Endodermal cell (in vitro differentiated cells): Measurements from ENCODE around the gene CDHR3. TPM values are rescaled to one million over a fixed set of nuclear protein-coding genes. Genes with fewer than 3 reads are reported as not detected.
A peak's percentile ranks its signal among the peaks of the same experiment; 100 is the strongest.
"Not testable (repeated sequence)": the region's sequence is repeated elsewhere in the genome, so short reads cannot be mapped to it uniquely, and the experiment has no call there.

ENCODE experiments used
- DNase-seq: peaks from one replicate; pipeline ENCODE4 v3.0.0-alpha.2; 2017
- H3K27ac ChIP-seq: 2 replicates; pipeline ENCODE4 v1.5.1; 2013; ENCODE audit warnings: mild to moderate bottlenecking, low read depth, low read length, moderate library complexity
- H3K27me3 ChIP-seq: 2 replicates; pipeline ENCODE4 v1.6.1; 2013; ENCODE audit warnings: mild to moderate bottlenecking, low read length, moderate library complexity; ENCODE audit not compliant: insufficient read depth, control insufficient read depth, poor library complexity, severe bottlenecking
- H3K36me3 ChIP-seq: 2 replicates; pipeline ENCODE4 v1.7.0; 2013; ENCODE audit warnings: mild to moderate bottlenecking, low read length, moderate library complexity; ENCODE audit not compliant: control insufficient read depth, insufficient read depth
- H3K4me1 ChIP-seq: one replicate; pipeline ENCODE4 v1.7.0; 2013; ENCODE audit warnings: low read length; ENCODE audit not compliant: control insufficient read depth, insufficient read depth
- H3K4me3 ChIP-seq: 2 replicates; pipeline ENCODE4 v1.5.1; 2013; ENCODE audit warnings: mild to moderate bottlenecking, low read length, moderate library complexity
- H3K9ac ChIP-seq: 2 replicates; pipeline ENCODE4 v1.6.1; 2013; ENCODE audit warnings: mild to moderate bottlenecking, low read length, moderate library complexity; ENCODE audit not compliant: poor library complexity, severe bottlenecking; ENCODE audit errors: extremely low read depth
- H3K9me3 ChIP-seq: 2 replicates; pipeline ENCODE4 v1.6.1; 2013; ENCODE audit warnings: mild to moderate bottlenecking, low read length, moderate library complexity; ENCODE audit not compliant: control insufficient read depth
- H3K27ac Mint-ChIP-seq: 2 replicates; pipeline ENCODE4 v1.8.0; 2020; ENCODE audit warnings: mixed read lengths
- H3K27me3 Mint-ChIP-seq: 2 replicates; pipeline ENCODE4 v1.8.0; 2021; ENCODE audit warnings: mild to moderate bottlenecking, mixed read lengths; ENCODE audit not compliant: insufficient read depth
- H3K36me3 Mint-ChIP-seq: 2 replicates; pipeline ENCODE4 v1.8.0; 2020; ENCODE audit warnings: low read depth, mixed read lengths
- H3K4me1 Mint-ChIP-seq: 2 replicates; pipeline ENCODE4 v1.8.0; 2020; ENCODE audit warnings: mixed read lengths
- H3K4me3 Mint-ChIP-seq: 2 replicates; pipeline ENCODE4 v1.8.0; 2020; ENCODE audit warnings: mild to moderate bottlenecking, moderate library complexity, mixed read lengths
- H3K9me3 Mint-ChIP-seq: 2 replicates; pipeline ENCODE4 v1.8.0; 2020; ENCODE audit warnings: mild to moderate bottlenecking, mixed read lengths
- CTCF ChIP-seq: fragments of 200-600 bp; sonication (generic); conservative IDR thresholded peaks from 2 replicates; pipeline ENCODE4 v1.5.0; 2021; ENCODE audit warnings: antibody characterized with exemption, mild to moderate bottlenecking
- WGBS, 2 experiments: methylation state at CpG; one replicate each; pipeline versions ENCODE4 v1.1.5 to v1.1.7; 2013; ENCODE audit warnings: missing lambda C conversion rate in 2 of 2, mixed read lengths in 1 of 2; ENCODE audit not compliant: insufficient coverage in 1 of 2, insufficient read length in 1 of 2; 5-methylcytosine and 5-hydroxymethylcytosine counted together
- total RNA-seq, 2 donors: library from RNA; stranded (reverse); fragmentation: NEBNext Ultra II Directional in 1 of 2; extraction: Animal tissue kit (Norgen Biotek cat#: 25700) in 1 of 2; gene quantifications; 2 replicates in 1 of 2; 3 replicates in 1 of 2; pipeline ENCODE4 v1.2.1, GENCODE V29; 2021

The CDHR3 gene
- total RNA-seq, 2 donors from 2014 or later: 7.5 to 16.1 TPM

GRCh38 chr7:105954711-105955110 lies 8.4 kb upstream of the CDHR3 start:
- no peak for TF ChIP-seq CTCF
- Histone ChIP-seq H3K9me3 (peaks cover 20% of the 10 kb centered on the region), H3K4me1 (no peaks in the 10 kb centered on the region), H3K27me3 (no peaks in the 10 kb centered on the region), H3K36me3 (no peaks in the 10 kb centered on the region), H3K9ac (no peak overlapping the region), H3K27ac (no peak overlapping the region), H3K4me3 (no peak overlapping the region)
- no peak overlapping the region for H3K27ac Mint-ChIP-seq
- peaks cover 6% of the 10 kb centered on the region for H3K27me3 Mint-ChIP-seq
- no peaks in the 10 kb centered on the region for H3K4me1 Mint-ChIP-seq
- no peak for DNase-seq
- H3K4me3 Mint-ChIP-seq: no peak overlapping the region
- H3K9me3 Mint-ChIP-seq: peaks cover 27% of the 10 kb centered on the region
- 87 to 98% methylated on average over 3 of the region's 3 CpGs for WGBS, 2 experiments
- peaks cover 14% of the 10 kb centered on the region for H3K36me3 Mint-ChIP-seq

DNA sequence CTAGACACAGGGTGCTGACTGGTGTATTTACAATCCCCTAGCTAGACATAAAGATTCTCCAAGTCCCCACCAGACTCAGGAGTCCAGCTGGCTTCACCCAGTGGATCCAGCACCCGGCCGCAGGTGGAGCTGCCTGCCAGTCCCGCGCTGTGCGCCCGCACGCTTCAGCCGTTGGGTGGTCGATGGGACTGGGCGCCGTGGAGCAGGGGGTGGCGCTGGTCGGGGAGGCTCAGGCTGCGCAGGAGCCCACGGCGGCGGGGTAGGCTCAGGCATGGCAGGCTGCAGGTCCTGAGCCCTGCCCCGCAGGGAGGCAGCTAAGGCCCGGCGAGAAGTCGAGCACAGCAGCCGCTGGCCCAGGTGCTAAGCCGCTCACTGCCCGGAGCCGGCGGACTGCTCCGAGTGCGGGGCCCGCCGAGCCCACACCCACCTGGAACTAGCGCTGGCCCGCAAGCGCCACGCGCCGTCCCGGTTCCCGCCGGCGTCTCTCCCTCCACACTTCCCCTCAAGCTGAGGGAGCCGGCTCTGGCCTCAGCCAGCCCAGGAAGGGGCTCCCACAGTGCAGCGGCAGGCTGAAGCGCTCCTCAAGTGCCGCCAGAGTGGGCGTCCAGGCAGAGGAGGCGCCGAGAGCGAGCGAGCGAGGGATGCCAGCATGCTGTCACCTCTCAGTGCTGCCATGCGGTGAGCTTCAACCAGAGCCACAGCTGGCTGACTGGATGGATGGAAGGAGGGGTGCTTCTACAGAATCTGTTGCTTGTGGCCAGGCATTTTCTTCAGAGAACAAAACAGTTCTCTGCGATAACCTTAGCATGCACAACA lies 7.2 kb upstream of the CDHR3 start:
- not testable (repeated sequence) for H3K36me3 ChIP-seq, H3K27ac ChIP-seq, H3K4me1 Mint-ChIP-seq, H3K27me3 ChIP-seq, H3K9ac ChIP-seq, H3K4me3 Mint-ChIP-seq, H3K4me3 ChIP-seq, H3K4me1 ChIP-seq, H3K27me3 Mint-ChIP-seq, H3K27ac Mint-ChIP-seq
- Mint-ChIP-seq H3K9me3 (peaks cover 21% of the 10 kb centered on the region), H3K36me3 (peaks cover 14% of the 10 kb centered on the region)
- H3K9me3 ChIP-seq: peaks cover 18% of the 10 kb centered on the region
- DNase-seq: peak; percentile 42
- WGBS, 2 experiments: 93% methylated on average over 30 to 52 of the region's 52 CpGs

DNA sequence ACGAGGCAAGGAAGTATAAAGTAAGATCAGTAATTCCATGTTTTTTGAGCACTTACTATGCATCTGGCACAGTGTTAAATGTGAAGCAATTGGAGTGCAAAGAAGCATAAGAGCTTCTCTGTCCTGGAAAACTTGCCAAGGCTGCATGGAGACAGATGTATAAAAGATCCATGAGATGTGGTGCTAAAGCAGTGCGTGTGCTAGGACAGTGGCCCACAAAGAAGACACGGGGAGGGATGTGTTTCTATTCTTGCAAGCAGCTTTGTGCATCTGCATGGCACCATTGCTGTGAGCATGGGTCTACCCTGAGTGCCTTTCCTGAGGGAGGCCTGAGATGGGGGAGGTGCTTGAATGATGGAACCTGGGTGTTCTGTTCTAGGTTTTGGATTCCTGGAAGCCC lies 5.1 kb upstream of the CDHR3 start:
- no peaks in the 10 kb centered on the region for H3K9me3 ChIP-seq
- H3K4me3 ChIP-seq: no peak overlapping the region
- H3K4me3 Mint-ChIP-seq: no peak overlapping the region
- no peak overlapping the region for H3K27ac Mint-ChIP-seq
- no peak for TF ChIP-seq CTCF
- no peaks in the 10 kb centered on the region for H3K27me3 ChIP-seq
- 83 to 94% methylated on average over 3 of the region's 3 CpGs for WGBS, 2 experiments
- peaks cover 15% of the 10 kb centered on the region for H3K4me1 ChIP-seq
- H3K4me1 Mint-ChIP-seq: peaks cover 25% of the 10 kb centered on the region
- peak; percentile 28 for DNase-seq
- no peak overlapping the region for H3K9ac ChIP-seq
- H3K9me3 Mint-ChIP-seq: peaks cover 5% of the 10 kb centered on the region
- no peaks in the 10 kb centered on the region for H3K36me3 ChIP-seq
- peaks cover 7% of the 10 kb centered on the region for H3K36me3 Mint-ChIP-seq
- H3K27ac ChIP-seq: no peak overlapping the region
- peaks cover 10% of the 10 kb centered on the region for H3K27me3 Mint-ChIP-seq
